ENCODE data around the gene CDH2.

The CDH2 gene

GRCh38 chr18:28086670-28087552 is 90.0 kb downstream of the CDH2 start:
- TF ChIP-seq CTCF (IDR thresholded peaks at IDR 0.05; ENCODE audit: borderline replicate concordance, control extremely low read depth, extremely low read depth, insufficient read depth, missing control alignments) = no peak
- in situ Hi-C loops (cut with MboI; ENCODE audit: low sequenced_read_pairs, unreplicated experiment) = no loop called here
- no peak for DNase-seq (ENCODE audit: low spot score)

GRCh38 chr18:28081516-28081915 is 95.4 kb downstream of the CDH2 start:
- in situ Hi-C loops (cut with MboI; ENCODE audit: low sequenced_read_pairs, unreplicated experiment) = no loop called here
- DNase-seq (ENCODE audit: low spot score) = no peak

GRCh38 chr18:28080876-28081300 is 96.0 kb downstream of the CDH2 start:
- in situ Hi-C loops (cut with MboI; ENCODE audit: low sequenced_read_pairs, unreplicated experiment) = no loop called here
- DNase-seq (ENCODE audit: low spot score) = no peak
- no peak for TF ChIP-seq CTCF (IDR thresholded peaks at IDR 0.05; ENCODE audit: borderline replicate concordance, control extremely low read depth, extremely low read depth, insufficient read depth, missing control alignments)

More at GRCh38 chr18:28081516-28081915, 95.4 kb downstream of the CDH2 start:
- no peak for TF ChIP-seq CTCF (IDR thresholded peaks at IDR 0.05; ENCODE audit: borderline replicate concordance, control extremely low read depth, extremely low read depth, insufficient read depth, missing control alignments)

- in situ Hi-C loops (cut with MboI; ENCODE audit: low sequenced_read_pairs, unreplicated experiment) = no loop called here
- TF ChIP-seq CTCF (IDR thresholded peaks at IDR 0.05; ENCODE audit: borderline replicate concordance, control extremely low read depth, extremely low read depth, insufficient read depth, missing control alignments) = no peak
- no peak for DNase-seq (ENCODE audit: low spot score)
Observed at GRCh38 chr18:28079883-28080282, 97.0 kb downstream of the CDH2 start.

GRCh38 chr18:28078849-28079248 is 98.1 kb downstream of the CDH2 start:
- in situ Hi-C loops (cut with MboI; ENCODE audit: low sequenced_read_pairs, unreplicated experiment) = no loop called here
- no peak for DNase-seq (ENCODE audit: low spot score)
- no peak for TF ChIP-seq CTCF (IDR thresholded peaks at IDR 0.05; ENCODE audit: borderline replicate concordance, control extremely low read depth, extremely low read depth, insufficient read depth, missing control alignments)

- in situ Hi-C loops (cut with MboI; ENCODE audit: low sequenced_read_pairs, unreplicated experiment) = no loop called here
- DNase-seq (ENCODE audit: low spot score) = no peak
- TF ChIP-seq CTCF (IDR thresholded peaks at IDR 0.05; ENCODE audit: borderline replicate concordance, control extremely low read depth, extremely low read depth, insufficient read depth, missing control alignments) = no peak
Observed at GRCh38 chr18:28078298-28078697, 98.6 kb downstream of the CDH2 start.

Measured in GM13976 (cell line).